GM18499 (cell line): ENCODE results near the gene TNFRSF21.

Source experiments
- ATAC-seq: cut with Tn5 transposase; IDR thresholded peaks from one replicate; pipeline ENCODE4 v1.9.1; 2021; ENCODE audit warnings: moderate number of reproducible peaks; ENCODE audit not compliant: insufficient read depth, unreplicated experiment

TNFRSF21 gene

DNA sequence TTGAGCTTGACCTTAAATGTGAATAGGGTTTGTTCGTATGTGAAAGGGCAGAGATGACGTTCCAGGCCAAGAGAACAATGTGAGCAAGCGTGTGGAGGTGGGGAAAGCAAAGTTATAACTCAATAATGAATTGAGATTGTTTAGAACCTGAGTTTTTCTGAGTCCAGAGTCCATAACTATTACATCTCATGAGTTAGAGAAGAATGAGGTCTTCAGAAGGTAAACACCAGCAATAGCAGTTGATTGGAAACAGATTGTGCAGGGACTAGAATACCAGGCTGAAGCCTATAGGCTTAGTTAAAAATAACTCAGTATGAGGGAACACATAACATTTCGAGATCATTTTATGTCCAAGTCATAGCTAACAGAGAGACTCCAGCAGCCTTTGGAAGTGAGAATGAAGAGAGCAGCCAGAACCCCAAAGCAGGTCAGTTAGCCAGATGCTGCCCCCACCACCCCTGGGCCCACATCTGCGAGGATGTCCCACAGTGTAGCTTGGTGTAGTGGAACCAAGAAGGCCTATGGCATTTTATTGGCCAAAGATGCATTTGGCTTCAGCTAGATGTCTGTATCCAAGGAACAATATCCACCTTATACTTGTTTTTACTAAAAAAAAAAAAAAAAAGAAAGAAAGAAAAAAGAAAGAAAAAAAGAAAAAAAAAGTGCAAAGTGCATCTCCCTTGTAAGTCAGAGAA is 121.7 kb downstream of the TNFRSF21 start:
- ATAC-seq, result no peak

DNA sequence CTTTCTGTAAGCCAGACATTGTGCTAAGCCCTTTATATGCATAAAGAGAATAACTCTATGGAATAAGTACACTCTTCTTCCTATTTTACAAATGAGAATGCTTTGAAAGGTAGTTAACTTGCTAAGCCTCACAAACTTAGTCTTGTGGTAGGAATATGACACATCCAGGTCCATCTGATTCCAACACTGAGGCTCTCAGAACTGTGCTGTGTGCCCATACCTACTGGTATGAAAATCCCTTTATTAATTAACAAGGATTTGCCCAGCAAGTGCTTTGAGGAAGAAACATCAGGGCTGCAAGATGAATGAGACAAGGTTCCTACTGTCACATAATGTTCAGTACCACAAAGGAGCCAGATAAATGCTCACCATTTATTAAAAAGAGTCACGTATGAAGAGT is 122.6 kb downstream of the TNFRSF21 start:
- no peak for ATAC-seq

GRCh38 chr6:47182291-47182957 is 127.3 kb downstream of the TNFRSF21 start:
- no peak for ATAC-seq

- no peak for ATAC-seq
These were observed 128.0 kb downstream of the TNFRSF21 start for GRCh38 chr6:47181681-47182080.
